BLaER1 treated with 17β-estradiol and CSF1 and Interleukin-3, amounts not matched to agents 10 nM and 100 nM (cell line): ENCODE data around the gene ITGB5.
A peak's percentile ranks its signal among the peaks of the same experiment; 100 is the strongest.

Experiments
- H3K27ac ChIP-seq, 11 experiments: shearing (Covaris generic); formaldehyde crosslinking; 2 replicates each; pipeline ENCODE4 v1.8.1; 2022
- H3K27me3 ChIP-seq, 11 experiments: shearing (Covaris generic); formaldehyde crosslinking; 2 replicates each; pipeline ENCODE4 v1.8.1; 2022
- H3K36me3 ChIP-seq, 11 experiments: shearing (Covaris generic); formaldehyde crosslinking; 2 replicates each; pipeline ENCODE4 v1.8.1; 2022
- H3K4me1 ChIP-seq, 10 experiments: shearing (Covaris generic); formaldehyde crosslinking; 2 replicates each; pipeline ENCODE4 v1.8.1; 2022
- H3K4me2 ChIP-seq, 11 experiments: shearing (Covaris generic); formaldehyde crosslinking; 2 replicates each; pipeline ENCODE4 v1.8.1; 2022
- H3K4me3 ChIP-seq, 10 experiments: shearing (Covaris generic); formaldehyde crosslinking; 2 replicates each; pipeline ENCODE4 v1.8.1; 2022
- H3K9ac ChIP-seq, 11 experiments: shearing (Covaris generic); formaldehyde crosslinking; 2 replicates each; pipeline ENCODE4 v1.8.1; 2022
- H3K9me3 ChIP-seq, 11 experiments: shearing (Covaris generic); formaldehyde crosslinking; replicated peaks in 1 of 11; 2 replicates each; pipeline ENCODE4 v1.8.1; 2022
- H4K20me1 ChIP-seq, 11 experiments: shearing (Covaris generic); formaldehyde crosslinking; 2 replicates each; pipeline ENCODE4 v1.8.1; 2022
- Cebpa-rat ChIP-seq, 11 experiments: shearing (Covaris generic); IDR thresholded peaks; 2 replicates each; pipeline ENCODE4 v1.8.1; 2022

Gene ITGB5

DNA sequence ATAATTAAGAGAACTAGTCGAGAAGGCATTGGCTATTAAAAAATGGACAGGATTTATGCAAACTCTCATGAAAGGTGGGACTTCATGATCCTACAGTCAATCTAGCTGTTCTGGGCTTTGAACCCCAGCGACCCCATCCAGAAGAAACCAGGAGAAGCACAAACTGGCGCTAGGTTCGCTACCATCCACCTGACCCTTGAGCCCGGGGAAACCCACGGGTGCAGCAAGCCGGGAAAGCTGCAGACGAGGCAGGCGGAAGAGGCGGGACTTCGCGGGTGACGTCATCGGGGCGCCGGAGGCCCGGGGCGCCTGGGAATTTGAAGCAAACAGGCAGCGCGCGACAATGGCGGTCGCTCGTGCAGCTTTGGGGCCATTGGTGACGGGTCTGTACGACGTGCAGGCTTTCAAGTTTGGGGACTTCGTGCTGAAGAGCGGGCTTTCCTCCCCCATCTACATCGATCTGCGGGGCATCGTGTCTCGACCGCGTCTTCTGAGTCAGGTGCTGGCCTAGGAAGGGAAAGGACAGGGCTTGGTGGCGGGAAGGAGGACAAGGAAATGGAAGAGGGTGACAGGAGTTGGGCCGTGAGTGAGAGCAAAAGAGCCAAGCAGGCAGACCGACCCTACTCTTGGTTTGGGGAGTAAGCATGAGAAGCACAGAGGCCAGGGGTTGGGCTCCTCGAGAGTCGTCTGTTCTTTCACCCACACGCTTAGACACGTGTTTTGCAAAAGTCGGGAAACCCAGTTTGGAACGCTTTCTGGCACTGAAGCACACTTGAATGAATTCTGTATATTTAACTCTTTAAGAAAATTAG lies 156.8 kb downstream of the ITGB5 start, which contains the start of gene UMPS:
TSS of gene UMPS (plus strand) at position 324 of the 812 bp plus-strand sequence. CDS start at position 344, 20 bp downstream.
- H3K27ac ChIP-seq = peak within 1 kb of the TSS; percentile 78 to 94 (median 90)
- no peaks in the 10 kb centered on the region for H3K9me3 ChIP-seq

DNA sequence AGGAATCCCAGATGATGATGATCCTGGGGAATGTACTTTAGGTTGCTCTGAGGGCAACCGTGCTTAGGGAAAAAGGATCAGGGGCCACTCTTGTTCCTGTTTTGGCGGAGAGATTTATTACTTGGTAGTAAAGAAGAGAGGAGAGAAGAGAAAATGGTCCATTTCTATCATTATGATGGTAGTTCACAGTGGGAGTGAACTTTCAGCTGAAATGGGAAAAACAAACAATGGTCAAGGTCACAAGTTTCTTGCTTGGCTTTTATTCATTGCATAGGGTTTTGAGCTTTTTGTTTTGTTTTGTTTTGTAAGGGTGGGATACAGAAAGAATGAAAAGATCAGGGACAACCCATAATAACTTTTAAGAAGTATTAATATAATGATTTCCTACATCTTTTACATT lies 164.6 kb downstream of the ITGB5 start:
- Histone ChIP-seq H3K9ac (no peak overlapping the region), H3K4me1 (no peaks in the 10 kb centered on the region), H3K4me2 (no peak overlapping the region), H4K20me1 (no peaks in the 10 kb centered on the region), H3K9me3 (no peaks in the 10 kb centered on the region), H3K36me3 (no peaks in the 10 kb centered on the region), H3K27ac (no peak overlapping the region), H3K4me3 (no peak overlapping the region), H3K27me3 (no peaks in the 10 kb centered on the region)
- no peak for TF ChIP-seq Cebpa-rat (IDR thresholded peaks at IDR 0.05)

More for the DNA sequence above, 156.8 kb downstream of the ITGB5 start, which contains the start of gene UMPS:
- Histone ChIP-seq H4K20me1 (peaks cover 0 to 42% (median 15%) of the 10 kb centered on the region in 11 experiments; a peak in 15 of 22 replicates), H3K36me3 (peaks cover 9 to 39% (median 27%) of the 10 kb centered on the region in 11 experiments), H3K9ac (peak within 1 kb of the TSS; percentile 90 to 95 (median 92)), H3K27me3 (no peaks in the 10 kb centered on the region), H3K4me3 (peak within 1 kb of the TSS; percentile 80 to 95 (median 89)), H3K4me1 (peaks cover 28 to 37% (median 32%) of the 10 kb centered on the region in 10 experiments), H3K4me2 (peak within 1 kb of the TSS; percentile 93 to 100 (median 96))
- TF ChIP-seq Cebpa-rat (IDR thresholded peaks at IDR 0.05) = no peak

DNA sequence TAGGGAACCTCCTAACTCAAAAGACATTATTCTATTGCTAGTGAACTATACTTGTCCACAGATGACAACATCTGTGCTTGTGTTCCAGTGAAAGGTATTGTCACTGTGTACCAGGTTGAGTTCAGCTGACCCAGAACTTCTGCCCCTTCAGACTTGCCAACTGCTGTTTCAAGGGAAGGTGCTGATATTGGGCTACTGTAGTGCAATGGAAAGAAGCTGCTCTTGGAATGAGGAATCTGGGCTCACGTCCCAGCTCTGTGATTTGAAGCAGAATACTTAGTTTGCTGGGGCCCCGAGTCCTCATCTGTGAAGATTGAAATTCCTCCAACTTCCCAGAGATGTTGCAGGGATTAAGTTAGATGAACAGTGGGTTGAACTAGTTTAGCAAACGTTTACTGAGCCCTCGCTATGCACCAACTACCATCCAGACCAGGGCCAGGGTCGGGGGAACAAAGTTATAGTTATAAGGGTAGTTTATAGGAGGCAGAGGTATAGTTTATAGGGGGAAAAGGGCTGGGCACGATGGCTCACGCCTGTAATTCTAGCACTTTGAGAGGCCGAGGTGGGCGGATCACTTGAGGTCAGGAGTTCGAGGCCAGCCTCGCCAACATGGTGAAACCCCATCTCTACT lies 172.8 kb downstream of the ITGB5 start:
- Histone ChIP-seq H3K4me2 (no peak overlapping the region), H3K27ac (no peak overlapping the region), H3K9me3 (no peaks in the 10 kb centered on the region), H3K4me3 (no peak overlapping the region), H3K27me3 (no peaks in the 10 kb centered on the region), H3K9ac (no peak overlapping the region), H3K4me1 (no peaks in the 10 kb centered on the region), H4K20me1 (no peaks in the 10 kb centered on the region), H3K36me3 (no peaks in the 10 kb centered on the region)
- TF ChIP-seq Cebpa-rat (IDR thresholded peaks at IDR 0.05) = no peak
